ENCODE results near the gene RAB9B. TPM values are rescaled to one million over a fixed set of nuclear protein-coding genes. Genes with fewer than 3 reads are reported as not detected.
A peak's percentile ranks its signal among the peaks of the same experiment; 100 is the strongest.
"Not testable (repeated sequence)": the region's sequence is repeated elsewhere in the genome, so short reads cannot be mapped to it uniquely, and the experiment has no call there.

Gene RAB9B
- total RNA-seq, 4 donors from 2014 or later: 0.35 to 1.2 (median 1.0) TPM; not detected in 1

- H3K4me1 ChIP-seq: no peaks in the 10 kb centered on the region
- H3K9me3 ChIP-seq: no peaks in the 10 kb centered on the region
- no peaks in the 10 kb centered on the region for H3K36me3 ChIP-seq
- H3K4me3 ChIP-seq: no peak overlapping the region
- TF ChIP-seq CTCF (IDR thresholded peaks at IDR 0.05) (no peak), POLR2A (IDR thresholded peaks at IDR 0.05) (no peak)
- no peak overlapping the region for H3K27ac ChIP-seq
- H3K27me3 ChIP-seq: no peaks in the 10 kb centered on the region
- DNase-seq: no peak
These were observed 8.5 kb downstream of the RAB9B start for GRCh38 chrX:103823591-103823990.

- not testable (repeated sequence) for H3K9me3 ChIP-seq, H3K4me3 ChIP-seq, H3K27me3 ChIP-seq, H3K4me1 ChIP-seq, DNase-seq, H3K27ac ChIP-seq, H3K36me3 ChIP-seq
These were observed 11.3 kb downstream of the RAB9B start for GRCh38 chrX:103820802-103821201.

- no peaks in the 10 kb centered on the region for H3K4me1 ChIP-seq
- H3K27ac ChIP-seq: no peak overlapping the region
- DNase-seq: no peak
- H3K9me3 ChIP-seq: no peaks in the 10 kb centered on the region
- no peaks in the 10 kb centered on the region for H3K36me3 ChIP-seq
- H3K4me3 ChIP-seq: no peak overlapping the region
- H3K27me3 ChIP-seq: no peaks in the 10 kb centered on the region
- no peak for TF ChIP-seq CTCF (IDR thresholded peaks at IDR 0.05)
- TF ChIP-seq POLR2A (IDR thresholded peaks at IDR 0.05): no peak
These were observed 13.0 kb downstream of the RAB9B start for GRCh38 chrX:103818842-103819619.

- Histone ChIP-seq H3K4me1 (no peaks in the 10 kb centered on the region), H3K4me3 (no peak overlapping the region), H3K27me3 (no peaks in the 10 kb centered on the region), H3K9me3 (no peaks in the 10 kb centered on the region), H3K27ac (no peak overlapping the region), H3K36me3 (no peaks in the 10 kb centered on the region)
- TF ChIP-seq POLR2A (IDR thresholded peaks at IDR 0.05) (no peak), CTCF (IDR thresholded peaks at IDR 0.05) (peak; percentile 60 to 76 (median 72))
- no peak for DNase-seq
These were observed 14.6 kb downstream of the RAB9B start for GRCh38 chrX:103817502-103817901.

GRCh38 chrX:103817101-103817500 lies 15.0 kb downstream of the RAB9B start:
- not testable (repeated sequence) for H3K4me1 ChIP-seq, H3K27me3 ChIP-seq, H3K27ac ChIP-seq, H3K4me3 ChIP-seq, H3K36me3 ChIP-seq, H3K9me3 ChIP-seq, DNase-seq

- H3K4me1 ChIP-seq: no peaks in the 10 kb centered on the region
- no peaks in the 10 kb centered on the region for H3K9me3 ChIP-seq
- H3K27me3 ChIP-seq: no peaks in the 10 kb centered on the region
- no peak overlapping the region for H3K27ac ChIP-seq
- H3K4me3 ChIP-seq: no peak overlapping the region
- H3K36me3 ChIP-seq: no peaks in the 10 kb centered on the region
- TF ChIP-seq POLR2A (IDR thresholded peaks at IDR 0.05) (no peak), CTCF (IDR thresholded peaks at IDR 0.05) (no peak)
- DNase-seq: no peak
These were observed 20.2 kb downstream of the RAB9B start for GRCh38 chrX:103811858-103812257.

Data from Peyer's patch (tissue), 4 donors.